ENCODE results near the gene FBXW11.
"Not testable (repeated sequence)": the region's sequence is repeated elsewhere in the genome, so short reads cannot be mapped to it uniquely, and the experiment has no call there.

Gene FBXW11

GRCh38 chr5:171956314-171956713 lies 50.1 kb downstream of the FBXW11 start:
- DNase-seq (ENCODE audit: low read depth in 2 of 3, low spot score in 2 of 3), result no peak

GRCh38 chr5:171955761-171956160 lies 50.7 kb downstream of the FBXW11 start:
- no peak for DNase-seq (ENCODE audit: low read depth in 2 of 3, low spot score in 2 of 3)

GRCh38 chr5:171954721-171955120 lies 51.7 kb downstream of the FBXW11 start:
- no peak for DNase-seq (ENCODE audit: low read depth in 2 of 3, low spot score in 2 of 3)

GRCh38 chr5:171953860-171954701 lies 52.4 kb downstream of the FBXW11 start:
- DNase-seq (ENCODE audit: low read depth in 2 of 3, low spot score in 2 of 3), result no peak

- DNase-seq (ENCODE audit: low read depth in 2 of 3, low spot score in 2 of 3), result no peak
Observed at GRCh38 chr5:171952021-171952420, 54.4 kb downstream of the FBXW11 start.

GRCh38 chr5:171951218-171951617 lies 55.2 kb downstream of the FBXW11 start:
- DNase-seq (ENCODE audit: low read depth in 2 of 3, low spot score in 2 of 3), result no peak

- no peak for DNase-seq (ENCODE audit: low read depth in 2 of 3, low spot score in 2 of 3)
Observed at GRCh38 chr5:171946000-171946781, 60.2 kb downstream of the FBXW11 start.

- DNase-seq (ENCODE audit: low read depth in 2 of 3, low spot score in 2 of 3), result no peak
Observed at GRCh38 chr5:171945476-171945875, 61.0 kb downstream of the FBXW11 start.

- DNase-seq (ENCODE audit: low read depth in 2 of 3, low spot score in 2 of 3), result no peak
Observed at GRCh38 chr5:171945066-171945465, 61.4 kb downstream of the FBXW11 start.

- not testable (repeated sequence) for DNase-seq (ENCODE audit: low read depth in 2 of 3, low spot score in 2 of 3)
Observed at GRCh38 chr5:171942112-171942516, 64.3 kb downstream of the FBXW11 start.

GRCh38 chr5:171941675-171942074 lies 64.8 kb downstream of the FBXW11 start:
- not testable (repeated sequence) for DNase-seq (ENCODE audit: low read depth in 2 of 3, low spot score in 2 of 3)

- DNase-seq (ENCODE audit: low read depth in 2 of 3, low spot score in 2 of 3), result not testable (repeated sequence)
Observed at GRCh38 chr5:171941275-171941674, 65.2 kb downstream of the FBXW11 start.

- DNase-seq (ENCODE audit: low read depth in 2 of 3, low spot score in 2 of 3), result no peak
Observed at GRCh38 chr5:171939951-171940350, 66.5 kb downstream of the FBXW11 start.

- DNase-seq (ENCODE audit: low read depth in 2 of 3, low spot score in 2 of 3), result no peak
Observed at GRCh38 chr5:171938358-171938757, 68.1 kb downstream of the FBXW11 start.

GRCh38 chr5:171937351-171937750 lies 69.1 kb downstream of the FBXW11 start:
- no peak for DNase-seq (ENCODE audit: low read depth in 2 of 3, low spot score in 2 of 3)

GRCh38 chr5:171934586-171934985 lies 71.9 kb downstream of the FBXW11 start:
- DNase-seq (ENCODE audit: low read depth in 2 of 3, low spot score in 2 of 3), result no peak

- DNase-seq (ENCODE audit: low read depth in 2 of 3, low spot score in 2 of 3), result no peak
Observed at GRCh38 chr5:171931163-171931562, 75.3 kb downstream of the FBXW11 start.

- no peak for DNase-seq (ENCODE audit: low read depth in 2 of 3, low spot score in 2 of 3)
Observed at GRCh38 chr5:171927345-171927941, 79.0 kb downstream of the FBXW11 start.

- DNase-seq (ENCODE audit: low read depth in 2 of 3, low spot score in 2 of 3), result no peak
Observed at GRCh38 chr5:171926311-171926710, 80.1 kb downstream of the FBXW11 start.

GRCh38 chr5:171924493-171925122 lies 81.8 kb downstream of the FBXW11 start:
- no peak for DNase-seq (ENCODE audit: low read depth in 2 of 3, low spot score in 2 of 3)

- no peak for DNase-seq (ENCODE audit: low read depth in 2 of 3, low spot score in 2 of 3)
Observed at GRCh38 chr5:171920765-171921391, 85.6 kb downstream of the FBXW11 start.
